T-helper 1 cell treated with Interleukin-12 subunit alpha and Interleukin-12 subunit beta and Interleukin-4 antibody, amounts not matched to agents 30 μg/mL and 1 μg/mL, for 36 hours (primary cell): Measurements from ENCODE around the gene THSD4.

ENCODE experiments used
- H3K27ac Mint-ChIP-seq: one replicate; pipeline ENCODE4 v1.8.0; 2021; ENCODE audit warnings: mild to moderate bottlenecking, mixed read lengths
- H3K27me3 Mint-ChIP-seq: one replicate; pipeline ENCODE4 v1.8.0; 2021; ENCODE audit warnings: low read depth, mixed read lengths
- H3K36me3 Mint-ChIP-seq: one replicate; pipeline ENCODE4 v1.8.0; 2021; ENCODE audit warnings: low read depth, mixed read lengths
- H3K4me1 Mint-ChIP-seq: one replicate; pipeline ENCODE4 v1.8.0; 2021; ENCODE audit warnings: low read depth, mixed read lengths
- H3K4me3 Mint-ChIP-seq: one replicate; pipeline ENCODE4 v1.8.0; 2021; ENCODE audit warnings: mild to moderate bottlenecking, moderate library complexity, mixed read lengths
- H3K9me3 Mint-ChIP-seq: one replicate; pipeline ENCODE4 v1.8.0; 2021; ENCODE audit warnings: mixed read lengths

Gene THSD4

DNA sequence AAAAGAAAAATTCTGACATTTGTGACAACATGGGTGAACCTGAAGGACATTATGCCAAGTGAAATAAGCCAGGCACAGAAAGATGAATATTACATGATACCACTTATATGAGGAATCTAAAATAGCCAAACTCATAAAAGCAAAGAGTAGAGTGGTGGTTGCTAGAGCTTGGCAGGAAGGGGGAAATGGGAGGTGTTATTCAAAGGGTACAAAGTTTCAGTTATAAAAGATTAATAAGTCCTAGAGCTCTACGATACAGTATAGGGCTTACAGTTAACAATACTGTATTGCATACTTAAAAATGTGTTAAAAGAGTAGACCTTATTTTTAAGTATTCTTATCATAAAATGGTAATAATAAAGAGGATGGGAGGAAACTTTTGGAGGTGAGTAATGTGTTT is 583.5 kb downstream of the THSD4 start:
- Mint-ChIP-seq H3K9me3 (no peaks in the 10 kb centered on the region), H3K4me1 (no peaks in the 10 kb centered on the region), H3K27me3 (peaks cover 12% of the 10 kb centered on the region), H3K27ac (no peak overlapping the region), H3K36me3 (no peaks in the 10 kb centered on the region), H3K4me3 (no peak overlapping the region)

- H3K9me3 Mint-ChIP-seq: no peaks in the 10 kb centered on the region
- peaks cover 13% of the 10 kb centered on the region for H3K27me3 Mint-ChIP-seq
- H3K36me3 Mint-ChIP-seq: no peaks in the 10 kb centered on the region
- H3K27ac Mint-ChIP-seq: no peak overlapping the region
- no peak overlapping the region for H3K4me3 Mint-ChIP-seq
- H3K4me1 Mint-ChIP-seq: no peaks in the 10 kb centered on the region
Measured at GRCh38 chr15:71699977-71700376, 584.7 kb downstream of the THSD4 start.

GRCh38 chr15:71701808-71702207 is 586.5 kb downstream of the THSD4 start:
- Mint-ChIP-seq H3K27me3 (peaks cover 22% of the 10 kb centered on the region), H3K9me3 (no peaks in the 10 kb centered on the region), H3K27ac (no peak overlapping the region), H3K4me3 (no peak overlapping the region), H3K4me1 (no peaks in the 10 kb centered on the region), H3K36me3 (no peaks in the 10 kb centered on the region)

DNA sequence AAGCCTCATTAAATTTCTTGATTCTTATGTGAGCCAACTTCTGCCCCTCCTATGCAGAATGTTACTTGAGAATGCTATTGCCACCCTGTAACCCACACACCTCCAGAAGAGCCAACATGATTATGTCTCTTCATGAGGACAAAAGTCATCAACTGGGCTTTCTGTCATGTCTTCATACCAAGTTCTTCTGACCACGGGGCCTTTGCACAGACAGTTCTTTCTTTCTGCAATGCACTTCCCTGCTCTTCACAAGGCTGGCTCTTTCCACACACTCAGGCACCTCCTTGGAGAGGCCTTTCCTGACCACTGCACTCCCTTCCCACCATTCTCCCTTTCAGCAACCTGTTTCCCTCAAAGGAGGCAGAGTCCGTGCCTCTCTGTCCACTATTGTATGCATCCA is 587.2 kb downstream of the THSD4 start:
- Mint-ChIP-seq H3K4me1 (no peaks in the 10 kb centered on the region), H3K27me3 (peaks cover 24% of the 10 kb centered on the region), H3K36me3 (no peaks in the 10 kb centered on the region), H3K4me3 (no peak overlapping the region), H3K9me3 (no peaks in the 10 kb centered on the region), H3K27ac (no peak overlapping the region)

GRCh38 chr15:71705151-71705550 is 589.9 kb downstream of the THSD4 start:
- no peak overlapping the region for H3K4me3 Mint-ChIP-seq

DNA sequence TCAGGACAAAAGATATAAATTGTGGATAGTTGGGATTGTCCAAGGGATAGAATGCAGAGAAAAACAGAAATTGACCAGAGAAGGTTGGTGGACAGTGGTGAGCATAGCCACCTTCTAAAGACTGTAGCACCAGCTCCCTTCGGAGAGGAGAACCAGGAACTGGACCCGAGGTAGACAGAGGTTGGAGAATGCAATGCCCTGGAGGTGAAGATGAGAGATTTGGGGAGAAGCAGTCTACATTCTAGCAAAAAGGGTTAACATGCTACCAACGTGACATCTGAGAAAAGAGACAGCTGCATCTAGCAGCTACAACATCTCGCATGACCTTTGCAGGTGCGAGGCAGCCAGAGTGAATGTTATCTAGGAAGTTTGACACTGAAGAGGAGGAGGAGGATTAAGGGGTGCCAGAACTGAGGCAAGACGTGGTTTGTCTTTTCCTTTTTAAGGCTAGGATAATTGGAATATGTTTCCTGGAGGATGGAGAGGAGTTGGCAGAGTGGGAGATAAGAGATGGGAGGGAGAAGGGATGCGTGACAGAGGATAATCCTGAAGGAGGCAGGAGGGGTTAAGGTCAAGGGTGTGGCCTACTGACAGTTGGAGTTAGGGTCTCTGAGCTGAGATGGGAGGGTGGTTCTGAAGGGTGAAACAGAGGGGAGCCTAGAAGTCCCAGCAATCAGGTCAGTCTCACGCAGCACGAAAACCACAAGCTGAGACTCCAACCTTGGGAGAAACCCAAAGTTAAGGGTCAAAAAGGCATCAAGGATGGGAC is 591.4 kb downstream of the THSD4 start:
- H3K9me3 Mint-ChIP-seq: no peaks in the 10 kb centered on the region
- no peak overlapping the region for H3K4me3 Mint-ChIP-seq
- H3K27ac Mint-ChIP-seq: no peak overlapping the region
- H3K27me3 Mint-ChIP-seq: peaks cover 21% of the 10 kb centered on the region
- H3K4me1 Mint-ChIP-seq: no peaks in the 10 kb centered on the region
- no peaks in the 10 kb centered on the region for H3K36me3 Mint-ChIP-seq

More at GRCh38 chr15:71705151-71705550, 589.9 kb downstream of the THSD4 start:
- Mint-ChIP-seq H3K4me1 (no peaks in the 10 kb centered on the region), H3K36me3 (no peaks in the 10 kb centered on the region), H3K9me3 (no peaks in the 10 kb centered on the region), H3K27ac (no peak overlapping the region), H3K27me3 (peaks cover 21% of the 10 kb centered on the region)

DNA sequence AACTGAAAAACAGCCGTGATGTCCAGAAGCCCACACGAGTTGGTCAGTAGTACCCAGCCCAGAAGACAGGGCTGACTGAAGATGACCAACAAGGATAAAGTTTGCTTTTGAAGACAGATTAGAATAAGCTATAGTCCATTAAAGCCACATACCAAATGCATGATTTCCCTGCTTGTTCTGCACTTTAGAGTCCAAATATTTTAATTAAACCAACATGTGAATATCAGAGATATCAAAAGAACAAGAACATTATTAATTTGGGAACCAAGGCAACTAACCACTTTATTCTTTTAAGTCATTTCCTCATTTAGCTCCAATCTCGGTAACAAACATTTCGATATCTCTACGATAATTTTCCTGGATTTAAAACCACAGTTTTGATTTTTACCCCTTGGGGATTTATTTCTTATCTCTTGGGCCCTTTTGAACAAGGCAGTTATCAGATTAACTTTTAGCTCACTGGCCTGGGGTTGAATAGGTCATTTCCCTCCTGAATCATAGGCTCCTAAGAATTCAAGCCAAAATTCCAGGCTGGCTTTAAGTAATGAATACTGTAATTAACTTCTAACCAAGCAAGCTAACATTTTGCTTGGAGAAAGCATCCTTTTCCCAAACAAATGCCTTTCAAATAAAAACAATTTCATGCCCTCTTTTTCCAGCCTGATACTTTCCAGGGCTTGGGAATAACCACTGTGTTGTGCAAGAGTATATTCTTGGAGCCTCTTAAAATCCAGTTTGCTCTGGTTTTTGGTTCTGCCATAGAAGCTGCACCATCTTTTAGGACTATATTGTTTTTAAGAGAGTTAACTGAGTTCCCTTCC is 592.2 kb downstream of the THSD4 start:
- H3K27ac Mint-ChIP-seq: no peak overlapping the region
- H3K27me3 Mint-ChIP-seq: peaks cover 22% of the 10 kb centered on the region
- no peaks in the 10 kb centered on the region for H3K4me1 Mint-ChIP-seq
- H3K4me3 Mint-ChIP-seq: no peak overlapping the region
- H3K9me3 Mint-ChIP-seq: no peaks in the 10 kb centered on the region
- H3K36me3 Mint-ChIP-seq: no peaks in the 10 kb centered on the region

- Mint-ChIP-seq H3K9me3 (no peaks in the 10 kb centered on the region), H3K4me3 (no peak overlapping the region), H3K36me3 (no peaks in the 10 kb centered on the region), H3K27ac (no peak overlapping the region), H3K4me1 (no peaks in the 10 kb centered on the region), H3K27me3 (peaks cover 22% of the 10 kb centered on the region)
Measured at GRCh38 chr15:71708051-71708429, 592.8 kb downstream of the THSD4 start.

DNA sequence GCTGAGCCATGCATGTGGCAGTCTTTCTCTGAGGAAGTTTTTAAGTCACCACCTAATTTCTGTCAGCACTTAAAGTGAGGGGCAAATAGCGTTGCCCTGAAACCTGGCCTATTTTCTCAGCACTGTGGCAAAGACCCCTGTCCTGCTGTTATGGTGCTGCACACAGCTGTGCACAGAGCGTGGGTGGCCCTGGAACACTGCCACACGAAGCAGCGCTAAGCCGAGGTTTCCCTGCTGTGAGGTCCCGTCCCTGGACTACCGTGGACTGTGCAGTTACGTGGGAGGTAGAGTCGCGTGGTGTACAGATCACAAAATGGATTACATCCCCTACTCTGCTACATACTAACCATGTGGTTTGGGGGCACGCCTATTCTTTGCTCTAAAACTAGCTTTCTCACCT is 593.5 kb downstream of the THSD4 start:
- Mint-ChIP-seq H3K4me3 (no peak overlapping the region), H3K27ac (no peak overlapping the region), H3K9me3 (no peaks in the 10 kb centered on the region), H3K27me3 (peaks cover 26% of the 10 kb centered on the region), H3K36me3 (no peaks in the 10 kb centered on the region), H3K4me1 (no peaks in the 10 kb centered on the region)

DNA sequence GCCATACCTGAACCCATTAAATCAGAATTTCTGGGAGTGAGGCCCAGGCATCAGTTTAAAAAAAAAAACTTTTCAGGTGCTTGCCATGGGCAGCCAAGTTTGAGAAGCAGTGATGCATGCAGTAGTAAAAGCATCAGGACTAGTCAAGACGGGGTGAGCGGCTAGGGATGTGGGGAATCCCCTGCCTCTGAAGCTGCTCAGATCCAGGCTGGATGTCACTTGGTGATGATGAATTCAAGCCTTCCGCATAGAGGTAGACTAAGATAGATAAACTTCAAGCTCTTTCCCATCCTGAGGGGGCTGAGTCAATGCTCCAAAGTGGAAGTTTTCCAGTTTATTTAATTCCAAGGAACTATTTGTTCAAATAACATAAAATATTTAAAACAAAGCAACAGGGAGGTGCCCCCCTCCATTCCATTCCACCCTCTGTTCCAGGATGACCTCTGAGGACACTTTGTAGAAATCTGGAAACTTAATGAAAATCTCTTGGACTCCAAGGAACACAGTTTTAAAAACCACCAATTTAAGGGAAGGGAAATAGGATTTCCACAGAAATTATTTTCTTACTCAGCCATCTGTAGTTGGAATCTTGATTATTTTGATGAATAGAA is 594.6 kb downstream of the THSD4 start:
- Mint-ChIP-seq H3K9me3 (no peaks in the 10 kb centered on the region), H3K4me3 (no peak overlapping the region), H3K27me3 (peaks cover 24% of the 10 kb centered on the region), H3K27ac (no peak overlapping the region), H3K36me3 (no peaks in the 10 kb centered on the region), H3K4me1 (no peaks in the 10 kb centered on the region)

- Mint-ChIP-seq H3K4me3 (no peak overlapping the region), H3K27ac (no peak overlapping the region), H3K36me3 (no peaks in the 10 kb centered on the region), H3K27me3 (peaks cover 15% of the 10 kb centered on the region), H3K4me1 (no peaks in the 10 kb centered on the region), H3K9me3 (no peaks in the 10 kb centered on the region)
Measured at GRCh38 chr15:71712182-71712581, 596.9 kb downstream of the THSD4 start.

DNA sequence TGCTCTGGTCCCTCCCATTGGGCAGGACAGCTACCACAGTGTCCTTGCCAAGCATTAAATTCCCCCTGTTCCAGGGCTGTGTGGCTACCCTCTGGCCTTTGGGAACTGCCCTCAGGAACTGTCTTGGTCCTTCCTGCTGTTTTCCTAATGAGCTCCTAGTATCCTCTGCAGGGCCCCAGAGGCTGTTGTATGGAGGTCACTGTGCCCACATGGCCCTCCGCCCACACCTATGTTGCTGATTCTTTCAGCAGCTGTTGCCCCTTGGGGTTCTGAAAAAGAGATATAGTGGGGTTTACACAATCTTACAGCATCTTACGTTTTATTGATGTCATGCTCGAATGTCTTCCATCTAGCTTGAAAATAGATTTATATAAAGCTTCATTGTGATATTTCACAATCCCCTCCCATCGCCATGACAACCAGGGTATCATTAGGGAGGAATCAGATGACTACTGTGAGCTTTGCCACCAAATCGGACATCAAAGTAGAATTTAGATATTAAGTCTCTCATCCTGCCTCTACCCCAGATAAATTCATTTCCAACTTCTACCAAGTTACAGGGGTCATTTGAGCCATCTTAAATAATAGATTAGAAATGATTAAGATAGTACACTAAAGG is 598.0 kb downstream of the THSD4 start:
- Mint-ChIP-seq H3K9me3 (no peaks in the 10 kb centered on the region), H3K36me3 (no peaks in the 10 kb centered on the region), H3K4me1 (no peaks in the 10 kb centered on the region), H3K27ac (no peak overlapping the region), H3K27me3 (peaks cover 17% of the 10 kb centered on the region), H3K4me3 (no peak overlapping the region)

DNA sequence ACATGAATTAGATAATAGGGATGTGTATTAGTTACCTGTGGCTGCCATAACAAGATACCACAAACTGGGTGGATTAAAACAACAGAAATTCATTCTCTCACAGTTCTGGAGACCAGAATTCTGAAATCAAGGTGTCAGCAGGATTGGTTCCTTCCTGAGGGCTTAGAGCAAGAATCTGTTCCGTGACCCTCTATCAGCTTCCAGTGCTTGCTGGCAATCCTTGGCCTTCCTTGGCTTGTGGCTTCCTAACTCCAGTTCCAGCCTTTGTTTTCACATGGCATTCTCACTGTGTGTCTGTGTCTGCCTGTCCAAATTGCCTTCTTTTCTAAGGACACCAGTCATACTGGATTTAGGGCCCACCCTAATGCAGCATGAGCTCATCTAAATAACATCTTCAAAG is 600.6 kb downstream of the THSD4 start:
- Mint-ChIP-seq H3K36me3 (no peaks in the 10 kb centered on the region), H3K27me3 (peaks cover 22% of the 10 kb centered on the region), H3K27ac (no peak overlapping the region), H3K9me3 (no peaks in the 10 kb centered on the region), H3K4me1 (no peaks in the 10 kb centered on the region), H3K4me3 (no peak overlapping the region)

DNA sequence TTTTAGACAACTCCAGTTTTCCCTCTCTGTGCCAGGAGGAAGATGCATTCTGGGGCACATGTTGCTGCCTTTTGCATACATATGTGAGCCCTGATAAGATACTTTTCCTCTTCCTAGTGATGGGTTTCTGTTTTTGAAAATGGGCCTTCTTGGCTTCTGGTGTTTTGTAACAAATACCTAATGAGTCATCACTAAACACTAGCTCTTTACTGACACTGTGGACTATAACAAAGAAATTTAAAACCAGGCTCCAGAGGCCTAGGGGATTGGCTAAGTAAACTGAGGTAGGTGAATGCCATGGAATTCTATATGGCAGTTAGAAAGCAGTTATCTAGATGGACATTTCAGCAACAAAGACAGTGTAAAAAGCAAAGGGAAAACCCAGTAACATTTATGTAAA is 601.7 kb downstream of the THSD4 start:
- Mint-ChIP-seq H3K4me3 (no peak overlapping the region), H3K27ac (no peak overlapping the region), H3K4me1 (no peaks in the 10 kb centered on the region), H3K9me3 (no peaks in the 10 kb centered on the region), H3K27me3 (peaks cover 22% of the 10 kb centered on the region), H3K36me3 (no peaks in the 10 kb centered on the region)
